ENCODE data around the gene PDGFC.

PDGFC gene, protein sequence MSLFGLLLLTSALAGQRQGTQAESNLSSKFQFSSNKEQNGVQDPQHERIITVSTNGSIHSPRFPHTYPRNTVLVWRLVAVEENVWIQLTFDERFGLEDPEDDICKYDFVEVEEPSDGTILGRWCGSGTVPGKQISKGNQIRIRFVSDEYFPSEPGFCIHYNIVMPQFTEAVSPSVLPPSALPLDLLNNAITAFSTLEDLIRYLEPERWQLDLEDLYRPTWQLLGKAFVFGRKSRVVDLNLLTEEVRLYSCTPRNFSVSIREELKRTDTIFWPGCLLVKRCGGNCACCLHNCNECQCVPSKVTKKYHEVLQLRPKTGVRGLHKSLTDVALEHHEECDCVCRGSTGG

GRCh38 chr4:156971676-156972378 lies at the start of gene PDGFC:
PDGFC (minus strand) TSS chr4:156971799; CDS start chr4:156970903, 896 bp downstream.
- peak in 1 of 2 experiments; percentile 54 for DNase-seq

DNA sequence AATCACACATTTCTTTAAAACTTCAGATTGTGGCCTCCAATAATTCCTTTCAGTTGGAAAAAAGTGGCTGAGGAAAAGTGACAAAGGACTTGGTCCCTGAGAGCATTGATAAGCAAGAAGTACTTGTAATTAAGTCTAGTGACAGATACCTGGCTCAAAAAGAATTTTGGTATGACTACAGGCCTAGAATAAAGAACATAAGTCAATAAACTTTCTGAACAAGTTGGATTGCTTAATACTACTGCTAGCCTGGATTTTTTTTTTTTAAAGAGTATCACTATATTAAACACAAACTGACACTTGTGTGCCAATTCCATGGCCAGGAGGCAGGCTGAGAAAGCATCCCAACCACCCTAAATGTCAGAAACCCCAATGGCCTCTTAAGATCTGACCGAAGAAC lies 49.3 kb upstream of the PDGFC start:
- DNase-seq, result no peak

DNA sequence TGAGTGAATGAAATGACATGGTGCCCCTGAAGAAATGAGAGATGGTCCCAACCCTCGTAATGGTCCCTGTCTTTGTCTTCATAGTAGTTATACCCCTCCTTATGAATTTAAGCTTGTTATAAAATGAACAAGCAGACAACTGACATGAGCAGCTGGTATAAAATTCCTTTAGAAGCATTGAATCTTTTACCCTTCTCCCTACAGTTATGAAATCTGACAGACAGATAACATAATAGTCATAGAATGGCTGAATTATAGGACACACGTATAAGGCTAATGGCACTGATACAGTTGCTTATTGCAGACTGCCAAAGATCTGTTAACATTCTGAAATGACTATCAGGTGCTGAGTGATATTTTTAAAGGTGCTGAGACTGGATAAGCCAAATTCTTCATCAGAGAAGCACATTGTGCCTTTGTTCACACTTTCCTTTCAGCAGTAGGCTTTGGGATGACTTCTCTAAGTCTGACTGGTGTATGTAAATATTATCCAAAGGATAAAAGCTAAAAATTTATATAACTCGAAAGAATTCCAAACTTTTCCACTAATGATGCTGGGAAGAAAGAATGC lies 47.4 kb upstream of the PDGFC start:
- no peak for DNase-seq

DNA sequence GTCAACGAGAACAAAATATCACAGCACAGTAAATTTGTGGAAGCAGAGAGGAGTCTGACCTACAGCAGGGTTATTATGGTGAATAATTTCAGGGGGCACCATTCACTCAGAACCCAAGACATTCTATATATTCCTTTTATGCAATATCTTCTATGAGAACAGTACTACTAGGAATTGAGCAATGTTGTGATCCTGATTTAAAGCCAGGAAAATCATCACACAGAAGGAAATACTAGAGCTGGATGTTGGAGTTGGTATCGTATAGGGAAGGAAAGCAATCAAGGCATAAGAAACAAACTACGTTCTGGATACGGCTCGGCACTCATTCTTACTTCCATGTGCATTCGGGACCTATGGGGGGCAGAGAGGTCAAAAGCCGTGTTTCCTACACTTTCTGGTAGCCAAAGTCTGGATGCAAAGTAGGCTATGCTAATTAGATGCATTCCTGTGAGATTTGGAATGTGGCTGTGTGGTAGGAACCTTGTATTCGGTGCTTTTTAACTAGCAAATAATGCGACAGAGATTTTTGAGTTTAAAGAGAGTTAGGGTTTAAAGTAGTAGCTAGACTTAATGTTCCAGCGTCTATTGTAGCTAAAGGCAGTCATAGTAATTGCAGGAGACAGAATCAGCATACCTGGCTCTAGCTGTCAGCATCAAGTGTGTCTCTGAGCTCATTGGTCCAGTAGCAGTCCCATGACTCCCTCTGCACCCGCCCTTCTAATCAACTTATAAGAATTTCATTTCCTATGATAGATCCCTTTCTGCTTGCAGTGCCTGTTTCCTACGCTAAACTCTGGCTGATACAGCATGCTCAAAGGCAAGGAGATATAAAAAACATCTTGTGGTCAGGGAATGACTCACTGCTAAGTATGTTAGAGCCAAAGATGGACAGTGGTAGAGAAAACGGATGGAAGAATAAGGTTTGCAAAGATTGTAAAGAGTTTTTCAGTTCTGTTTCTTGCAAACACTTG lies 43.3 kb upstream of the PDGFC start:
- DNase-seq, result no peak

DNA sequence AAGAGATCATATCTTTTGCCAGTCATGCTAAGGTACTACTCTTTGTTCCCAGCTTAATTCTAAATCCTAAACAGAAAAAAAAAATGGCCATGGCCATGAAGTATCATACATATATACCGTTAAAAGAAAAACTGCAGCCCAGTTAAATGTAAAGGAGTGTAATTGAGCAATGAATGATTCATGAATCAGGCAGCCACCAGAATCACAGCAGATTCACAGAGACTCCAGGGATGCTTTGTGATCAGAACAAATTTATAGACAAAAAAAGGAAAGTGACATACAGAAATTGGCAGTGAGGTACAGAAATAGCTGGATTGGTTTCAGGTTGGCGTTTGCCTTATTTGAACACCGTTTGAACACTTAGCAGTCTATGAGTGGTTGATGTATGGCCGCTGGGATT lies 42.1 kb upstream of the PDGFC start:
- no peak for DNase-seq

DNA sequence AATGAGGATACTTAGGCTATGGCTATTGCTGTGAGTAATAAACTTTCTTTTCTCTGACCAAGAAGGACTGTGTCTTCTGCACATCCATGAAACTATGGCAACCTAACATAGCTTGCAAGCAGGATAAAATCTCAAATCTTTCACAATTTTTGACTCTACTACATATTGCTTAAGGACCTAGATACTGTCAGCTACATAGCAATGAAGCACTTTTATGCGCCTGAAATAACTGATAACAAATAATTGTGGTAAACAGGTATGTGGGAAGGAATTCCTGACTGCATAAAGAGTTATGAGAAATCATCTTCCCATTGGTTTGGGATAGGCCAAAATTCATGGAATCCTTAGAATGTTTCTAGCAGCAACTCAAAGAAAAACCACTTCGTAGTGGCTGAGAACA lies 41.2 kb upstream of the PDGFC start:
- no peak for DNase-seq

GRCh38 chr4:157012296-157012695 lies 40.7 kb upstream of the PDGFC start:
- DNase-seq, result no peak

GRCh38 chr4:157010630-157011029 lies 39.0 kb upstream of the PDGFC start:
- DNase-seq, result no peak

DNA sequence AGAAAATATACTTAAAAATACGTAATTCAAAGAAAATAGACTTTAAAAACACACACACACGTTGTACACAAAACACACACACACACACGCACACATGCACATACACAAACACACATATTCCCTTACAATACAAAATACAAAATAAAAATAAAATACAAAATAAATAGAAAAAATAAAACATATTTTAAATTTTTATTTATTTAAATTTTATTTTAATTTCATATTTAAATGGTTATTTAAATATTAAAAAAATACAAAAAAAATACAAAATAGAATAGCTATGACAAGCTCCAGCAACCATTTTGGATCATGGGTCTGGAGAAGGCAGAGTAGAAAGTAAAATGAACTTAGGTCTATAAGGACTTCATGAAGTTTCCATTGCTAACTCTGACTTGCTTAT lies 34.2 kb upstream of the PDGFC start:
- DNase-seq, result no peak

- DNase-seq, result no peak
Measured at GRCh38 chr4:157005193-157005592, 33.6 kb upstream of the PDGFC start.

DNA sequence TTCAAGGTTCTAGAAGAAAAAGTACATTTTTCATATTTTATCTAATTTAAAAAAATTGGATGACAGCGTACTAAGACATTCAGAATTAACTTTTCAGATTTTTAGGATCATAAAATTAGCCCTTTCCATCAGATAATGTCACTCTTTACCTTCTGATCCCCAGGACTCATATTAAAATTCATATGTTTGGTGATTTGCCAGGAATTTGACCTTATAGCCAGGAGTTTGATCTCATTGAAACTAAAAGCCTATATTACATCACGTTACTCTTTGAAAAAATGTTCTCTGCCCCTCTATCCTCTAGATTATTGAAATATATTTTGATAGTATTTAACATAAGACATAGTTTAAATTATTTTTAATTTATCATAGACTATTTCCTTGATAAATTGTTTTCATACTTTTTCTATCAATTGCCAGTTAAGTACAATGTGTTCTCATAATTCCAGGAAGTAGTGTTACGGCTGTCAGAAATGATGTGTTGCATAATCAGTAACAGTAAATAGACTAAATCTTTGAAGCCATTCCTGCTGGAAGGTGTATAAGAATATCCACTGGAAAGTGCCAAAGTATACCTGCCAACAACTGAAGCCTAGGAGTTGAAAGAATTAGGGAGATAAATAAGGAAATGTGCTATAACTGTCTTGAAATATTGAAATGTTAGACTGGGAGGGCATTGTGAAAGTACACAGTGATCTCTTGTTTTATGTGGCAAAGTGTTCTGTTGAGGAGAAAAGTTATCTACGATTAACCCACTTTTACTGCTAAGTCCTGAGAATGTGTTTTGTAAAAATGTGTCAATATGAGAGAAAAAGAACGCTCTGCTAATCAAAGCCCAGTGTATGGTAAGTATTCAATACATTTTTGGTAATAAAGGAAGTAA lies 32.9 kb upstream of the PDGFC start:
- DNase-seq, result no peak

DNA sequence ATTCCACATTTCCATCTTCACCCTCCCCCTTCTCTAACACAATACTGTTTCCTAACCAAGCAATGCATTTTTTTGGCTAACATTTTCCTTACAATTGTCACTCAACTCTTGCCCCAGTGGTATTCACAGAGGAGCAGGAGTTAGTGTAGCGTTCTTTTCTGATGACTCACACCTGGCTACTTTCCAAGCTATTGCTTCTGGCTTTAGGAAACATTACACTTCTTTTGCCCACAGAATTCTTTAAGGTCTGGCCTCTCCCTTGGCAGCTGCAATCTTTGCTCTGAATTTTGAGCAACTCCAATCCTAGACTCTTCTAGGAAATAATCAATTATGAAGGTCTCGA lies 27.5 kb upstream of the PDGFC start:
- no peak for DNase-seq

GRCh38 chr4:156998500-156999174 lies 27.0 kb upstream of the PDGFC start:
- DNase-seq, result no peak

GRCh38 chr4:156992943-156993342 lies 21.3 kb upstream of the PDGFC start:
- DNase-seq, result no peak

DNA sequence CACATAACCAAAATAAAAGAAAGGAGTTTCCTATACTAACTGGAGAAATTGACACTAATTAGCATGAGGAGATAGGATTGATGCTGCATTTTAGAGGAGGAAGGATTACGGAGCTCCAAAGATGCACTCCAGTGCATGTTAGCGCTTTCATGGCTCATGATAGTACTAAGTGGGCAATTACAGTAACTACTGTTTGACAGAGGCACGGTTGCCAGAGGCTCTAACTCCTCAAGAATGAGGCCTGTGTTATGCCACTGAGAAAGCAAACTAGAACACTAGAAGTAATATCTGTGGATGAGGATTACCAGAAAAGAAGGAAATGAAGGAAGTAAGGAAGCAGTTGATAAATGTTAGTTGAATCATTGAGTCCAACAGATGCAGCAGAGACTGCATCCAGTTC lies 19.6 kb upstream of the PDGFC start:
- DNase-seq, result no peak

- peak in 1 of 2 experiments; percentile 21 for DNase-seq
Measured at GRCh38 chr4:156983366-156983765, 11.8 kb upstream of the PDGFC start.

DNA sequence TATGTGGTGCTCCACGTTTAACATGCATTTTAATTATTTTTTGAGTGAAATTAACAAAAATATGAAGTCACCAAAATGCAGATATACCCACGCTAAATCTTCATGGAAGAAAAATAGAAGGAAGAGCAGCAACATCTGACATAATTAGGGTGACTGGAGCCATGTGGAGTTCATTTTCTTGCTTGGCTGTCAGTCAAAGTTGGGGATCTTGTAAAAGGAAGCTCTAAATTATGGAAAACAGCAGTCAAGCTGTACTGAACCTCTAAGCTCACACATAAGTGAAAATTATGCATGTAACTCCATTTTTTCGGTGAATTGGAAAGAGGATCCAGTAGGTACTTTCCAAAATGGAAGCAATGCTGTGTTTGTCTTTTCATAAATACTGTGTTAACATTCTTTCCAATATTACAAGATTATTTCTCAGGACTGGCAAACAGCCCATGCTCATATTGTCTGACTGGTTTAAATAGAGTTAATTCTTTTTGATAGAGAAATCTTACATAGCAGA lies 9.7 kb upstream of the PDGFC start:
- DNase-seq, result no peak

DNA sequence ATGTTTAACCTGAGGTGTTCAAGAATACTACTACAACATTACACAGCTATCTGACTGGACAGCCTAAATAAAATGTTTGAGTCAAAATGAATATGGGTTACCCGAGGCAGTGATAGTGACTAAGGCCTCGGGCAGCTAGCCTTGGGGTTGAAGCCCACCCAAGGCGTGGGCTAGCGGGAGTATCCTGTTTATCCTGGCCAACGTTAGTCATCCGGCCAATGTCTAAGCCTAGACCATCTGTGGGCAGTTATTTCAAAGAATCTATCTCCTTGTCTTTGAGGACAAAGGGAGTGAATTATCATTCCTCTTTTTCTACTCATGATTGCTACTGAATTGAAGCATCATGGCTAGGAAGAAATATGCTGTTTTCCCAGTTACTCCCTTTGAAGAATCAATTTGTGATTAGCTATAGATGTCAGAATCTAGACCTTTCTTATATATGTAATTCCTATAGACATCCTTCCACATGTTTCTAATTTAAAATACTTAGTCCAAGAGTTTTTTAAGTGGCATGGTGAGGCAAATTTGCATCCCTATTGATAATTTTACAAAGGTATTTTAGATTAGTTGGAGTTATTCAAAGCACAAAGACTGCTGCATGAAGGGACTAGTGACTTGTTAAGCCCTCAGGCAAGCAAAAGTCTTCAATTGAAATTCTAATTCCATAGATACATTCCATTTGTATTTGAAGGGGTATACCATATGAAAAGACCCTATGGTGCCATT lies 6.0 kb upstream of the PDGFC start:
- no peak for DNase-seq

DNA sequence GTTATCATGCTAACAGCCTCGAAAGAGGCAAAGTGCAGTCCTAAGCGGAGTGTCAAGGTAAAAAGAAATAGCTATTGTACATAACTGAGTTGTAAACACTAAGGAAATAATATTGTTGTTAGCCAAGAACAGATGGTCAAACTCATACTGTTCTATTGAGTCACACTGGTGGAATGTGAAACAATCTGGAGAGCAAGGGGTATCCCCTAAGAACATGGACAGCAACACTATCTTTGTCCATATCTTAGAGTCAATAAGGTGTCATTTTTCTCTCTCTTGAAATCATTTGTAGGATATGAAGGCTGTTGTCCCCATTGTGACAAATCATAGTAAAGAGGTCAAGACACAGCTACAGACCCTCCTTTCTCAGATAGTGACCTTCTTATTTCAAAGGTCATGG lies 4.5 kb upstream of the PDGFC start:
- DNase-seq, result no peak

GRCh38 chr4:156975686-156976085 lies 4.1 kb upstream of the PDGFC start:
- DNase-seq, result no peak

DNA sequence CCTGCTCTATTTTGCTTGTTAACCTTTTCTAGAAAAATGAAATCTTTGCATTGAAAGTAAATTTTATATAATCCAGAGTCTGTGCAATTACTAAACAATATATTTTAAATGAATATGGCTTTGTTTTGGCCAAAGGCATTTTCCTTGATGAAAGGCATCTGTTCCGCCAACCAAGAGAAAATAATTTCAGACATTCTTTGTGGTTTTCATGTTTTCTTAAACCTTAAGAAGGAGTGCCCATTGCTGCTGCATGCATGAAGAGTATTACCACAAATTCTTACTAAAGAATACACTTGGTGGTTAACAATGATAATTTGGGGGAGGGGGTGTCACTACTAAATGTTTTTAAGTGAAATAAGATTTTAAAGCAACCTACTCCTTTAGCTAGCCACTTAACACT lies 2.7 kb upstream of the PDGFC start:
- DNase-seq, result no peak
